Measurements from ENCODE around the gene UPF2.
"Not testable (repeated sequence)": the region's sequence is repeated elsewhere in the genome, so short reads cannot be mapped to it uniquely, and the experiment has no call there.

The UPF2 gene, protein sequence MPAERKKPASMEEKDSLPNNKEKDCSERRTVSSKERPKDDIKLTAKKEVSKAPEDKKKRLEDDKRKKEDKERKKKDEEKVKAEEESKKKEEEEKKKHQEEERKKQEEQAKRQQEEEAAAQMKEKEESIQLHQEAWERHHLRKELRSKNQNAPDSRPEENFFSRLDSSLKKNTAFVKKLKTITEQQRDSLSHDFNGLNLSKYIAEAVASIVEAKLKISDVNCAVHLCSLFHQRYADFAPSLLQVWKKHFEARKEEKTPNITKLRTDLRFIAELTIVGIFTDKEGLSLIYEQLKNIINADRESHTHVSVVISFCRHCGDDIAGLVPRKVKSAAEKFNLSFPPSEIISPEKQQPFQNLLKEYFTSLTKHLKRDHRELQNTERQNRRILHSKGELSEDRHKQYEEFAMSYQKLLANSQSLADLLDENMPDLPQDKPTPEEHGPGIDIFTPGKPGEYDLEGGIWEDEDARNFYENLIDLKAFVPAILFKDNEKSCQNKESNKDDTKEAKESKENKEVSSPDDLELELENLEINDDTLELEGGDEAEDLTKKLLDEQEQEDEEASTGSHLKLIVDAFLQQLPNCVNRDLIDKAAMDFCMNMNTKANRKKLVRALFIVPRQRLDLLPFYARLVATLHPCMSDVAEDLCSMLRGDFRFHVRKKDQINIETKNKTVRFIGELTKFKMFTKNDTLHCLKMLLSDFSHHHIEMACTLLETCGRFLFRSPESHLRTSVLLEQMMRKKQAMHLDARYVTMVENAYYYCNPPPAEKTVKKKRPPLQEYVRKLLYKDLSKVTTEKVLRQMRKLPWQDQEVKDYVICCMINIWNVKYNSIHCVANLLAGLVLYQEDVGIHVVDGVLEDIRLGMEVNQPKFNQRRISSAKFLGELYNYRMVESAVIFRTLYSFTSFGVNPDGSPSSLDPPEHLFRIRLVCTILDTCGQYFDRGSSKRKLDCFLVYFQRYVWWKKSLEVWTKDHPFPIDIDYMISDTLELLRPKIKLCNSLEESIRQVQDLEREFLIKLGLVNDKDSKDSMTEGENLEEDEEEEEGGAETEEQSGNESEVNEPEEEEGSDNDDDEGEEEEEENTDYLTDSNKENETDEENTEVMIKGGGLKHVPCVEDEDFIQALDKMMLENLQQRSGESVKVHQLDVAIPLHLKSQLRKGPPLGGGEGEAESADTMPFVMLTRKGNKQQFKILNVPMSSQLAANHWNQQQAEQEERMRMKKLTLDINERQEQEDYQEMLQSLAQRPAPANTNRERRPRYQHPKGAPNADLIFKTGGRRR

DNA sequence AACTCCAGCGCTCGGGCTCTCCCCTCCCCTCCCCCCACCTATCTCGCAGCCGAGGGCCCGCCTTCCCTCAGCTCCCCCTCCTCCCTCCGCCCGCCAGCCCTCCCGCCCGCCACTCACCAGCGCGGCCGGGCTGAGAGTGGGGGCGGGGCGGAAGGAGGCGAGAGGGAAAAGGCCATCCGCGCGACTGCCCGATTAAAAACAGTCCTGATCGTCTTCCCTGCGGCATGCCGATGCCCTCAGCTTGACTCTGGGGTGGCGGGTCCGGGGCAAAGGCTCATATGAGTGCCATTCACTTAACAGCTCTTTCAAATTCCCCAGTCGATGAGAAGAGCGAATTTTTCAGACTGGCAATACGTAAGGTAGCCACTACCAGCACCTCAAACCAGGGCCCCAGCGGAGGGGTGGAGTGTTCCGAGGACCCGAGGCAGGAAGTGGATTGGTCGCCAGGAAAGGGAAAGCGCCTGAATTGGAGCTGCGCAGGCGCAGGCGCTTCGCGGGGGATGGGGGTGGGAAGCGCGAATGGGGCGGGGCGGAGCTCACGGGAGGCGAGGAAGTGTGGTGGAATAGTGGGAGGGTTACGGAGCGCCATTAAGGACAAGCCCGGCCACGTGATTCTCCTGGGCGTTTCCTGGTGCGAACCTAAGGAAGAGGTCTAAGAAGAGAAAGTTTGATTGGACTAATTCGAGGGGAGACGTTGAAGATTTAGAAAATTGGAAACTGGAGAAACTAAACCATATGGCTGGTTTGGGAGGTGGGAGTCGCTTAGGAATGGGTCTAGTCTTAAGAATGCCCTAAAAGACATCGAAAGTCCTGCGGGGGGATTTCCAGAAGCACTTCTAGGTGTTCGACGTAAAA, at the start of gene UPF2:
UPF2 (minus strand) TSS at position 13 of the 855 bp plus-strand sequence. CDS start 7,386 bp downstream, outside the sequence.
- H3K4me1 Mint-ChIP-seq: peaks cover 29% of the 10 kb centered on the region
- peaks cover 16% of the 10 kb centered on the region for H3K36me3 Mint-ChIP-seq (ENCODE audit: insufficient read depth)
- DNase-seq (ENCODE audit: low spot score in 2 of 2) (peak; percentile 91 to 94), ATAC-seq (replicated peaks; ENCODE audit: extremely low read depth, poor library complexity, severe bottlenecking) (peak; percentile 85)
- H3K27ac Mint-ChIP-seq (ENCODE audit: low read depth): peak within 1 kb of the TSS; percentile 98
- no peaks in the 10 kb centered on the region for H3K27me3 Mint-ChIP-seq
- no peaks in the 10 kb centered on the region for H3K9me3 Mint-ChIP-seq
- H3K4me3 Mint-ChIP-seq: peak within 1 kb of the TSS; percentile 99

DNA sequence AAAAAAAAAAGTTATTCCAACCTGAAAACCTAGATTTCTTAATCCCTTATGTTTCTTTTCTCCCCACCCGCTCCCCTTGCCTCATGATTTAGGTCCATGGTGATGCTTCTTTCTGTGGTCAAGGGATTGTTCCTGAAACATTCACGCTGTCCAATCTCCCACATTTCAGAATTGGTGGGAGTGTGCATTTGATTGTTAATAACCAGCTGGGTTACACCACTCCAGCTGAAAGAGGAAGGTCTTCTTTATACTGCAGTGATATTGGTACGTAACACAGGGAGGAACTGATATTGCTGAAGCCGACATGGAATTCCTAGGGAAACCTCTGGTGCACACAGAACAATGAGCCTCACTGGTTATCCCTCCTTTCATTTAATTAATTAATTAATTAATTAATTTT, 48.8 kb upstream of the UPF2 start:
- Mint-ChIP-seq H3K4me3 (no peak overlapping the region), H3K27ac (ENCODE audit: low read depth) (no peak overlapping the region), H3K4me1 (no peaks in the 10 kb centered on the region), H3K27me3 (no peaks in the 10 kb centered on the region), H3K9me3 (no peaks in the 10 kb centered on the region), H3K36me3 (ENCODE audit: insufficient read depth) (peaks cover 43% of the 10 kb centered on the region)
- DNase-seq (ENCODE audit: low spot score in 2 of 2) (no peak), ATAC-seq (replicated peaks; ENCODE audit: extremely low read depth, poor library complexity, severe bottlenecking) (no peak)

DNA sequence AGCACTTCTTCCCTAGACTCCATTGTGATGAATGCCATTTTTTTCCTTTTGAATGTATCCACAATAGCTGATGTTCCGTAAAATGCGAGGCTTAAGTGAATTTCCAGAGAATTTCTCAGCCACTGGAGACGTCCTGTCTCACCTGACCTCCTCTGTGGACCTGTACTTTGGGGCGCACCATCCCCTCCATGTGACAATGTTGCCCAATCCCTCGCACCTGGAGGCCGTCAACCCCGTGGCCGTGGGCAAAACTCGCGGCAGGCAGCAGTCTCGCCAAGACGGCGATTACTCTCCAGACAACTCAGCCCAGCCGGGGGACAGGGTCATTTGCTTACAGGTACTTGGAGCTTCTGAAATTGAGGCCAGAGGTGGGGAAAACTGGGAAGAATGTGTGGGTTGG, 46.3 kb upstream of the UPF2 start:
- Mint-ChIP-seq H3K36me3 (ENCODE audit: insufficient read depth) (peaks cover 53% of the 10 kb centered on the region), H3K4me3 (no peak overlapping the region)

DNA sequence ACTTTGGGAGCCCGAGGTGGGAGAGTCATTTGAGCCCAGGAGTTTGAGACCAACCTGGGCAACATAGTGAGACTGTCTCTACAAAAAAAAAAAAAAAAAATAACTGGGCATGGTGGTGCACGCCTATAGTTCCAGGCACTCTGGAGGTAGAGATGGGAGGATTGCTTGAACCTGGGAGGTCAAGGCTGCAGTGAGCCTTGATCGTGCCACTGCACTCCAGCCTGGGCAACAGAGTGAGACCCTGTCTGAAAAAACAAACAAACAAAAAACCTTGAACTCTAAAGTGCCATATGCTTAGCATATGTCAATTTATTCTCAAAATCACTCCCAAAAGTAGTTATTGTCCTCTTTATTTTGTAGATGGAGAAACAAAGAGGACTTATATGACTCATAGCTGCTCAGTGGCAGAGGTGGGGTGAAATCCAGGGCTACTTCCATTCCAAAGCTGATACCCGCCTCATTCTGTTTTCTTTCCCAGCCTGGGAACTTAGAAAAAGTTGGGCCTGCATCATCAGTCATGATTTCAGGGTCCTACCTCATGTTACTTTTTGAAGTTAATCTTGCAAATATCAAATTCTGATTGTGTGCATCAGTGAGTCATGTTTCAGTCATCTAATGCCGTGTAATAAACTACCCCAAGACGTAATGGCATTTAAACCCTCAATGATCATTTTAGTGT, 39.4 kb upstream of the UPF2 start:
- Mint-ChIP-seq H3K27ac (ENCODE audit: low read depth) (no peak overlapping the region), H3K27me3 (no peaks in the 10 kb centered on the region), H3K4me3 (no peak overlapping the region), H3K9me3 (no peaks in the 10 kb centered on the region), H3K4me1 (peaks cover 8% of the 10 kb centered on the region), H3K36me3 (ENCODE audit: insufficient read depth) (peaks cover 27% of the 10 kb centered on the region)
- DNase-seq (ENCODE audit: low spot score in 2 of 2) (no peak), ATAC-seq (replicated peaks; ENCODE audit: extremely low read depth, poor library complexity, severe bottlenecking) (no peak)

More for the DNA sequence above, 46.3 kb upstream of the UPF2 start:
- Mint-ChIP-seq H3K27me3 (no peaks in the 10 kb centered on the region), H3K9me3 (no peaks in the 10 kb centered on the region), H3K27ac (ENCODE audit: low read depth) (no peak overlapping the region), H3K4me1 (no peaks in the 10 kb centered on the region)
- DNase-seq (ENCODE audit: low spot score in 2 of 2) (no peak), ATAC-seq (replicated peaks; ENCODE audit: extremely low read depth, poor library complexity, severe bottlenecking) (no peak)

DNA sequence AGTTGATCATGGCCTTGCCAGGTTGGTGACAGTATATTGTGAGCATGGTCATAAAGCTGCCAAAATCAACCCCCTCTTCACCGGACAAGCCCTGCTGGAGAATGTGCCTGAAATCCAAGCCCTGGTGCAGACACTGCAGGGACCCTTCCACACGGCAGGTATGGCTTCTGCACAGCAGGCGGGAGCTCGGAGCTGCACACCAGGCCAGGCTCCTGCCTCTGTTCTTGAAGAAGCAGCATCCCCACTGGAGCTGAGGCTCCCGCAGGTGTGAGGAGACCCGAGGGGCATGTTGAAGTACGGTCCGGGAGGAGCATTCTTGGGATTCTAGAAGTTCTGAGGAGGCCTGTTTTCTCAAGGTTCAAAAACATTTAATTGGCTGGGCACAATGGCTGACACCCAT, 38.9 kb upstream of the UPF2 start:
- Mint-ChIP-seq H3K36me3 (ENCODE audit: insufficient read depth) (peaks cover 25% of the 10 kb centered on the region), H3K4me1 (peaks cover 8% of the 10 kb centered on the region), H3K27ac (ENCODE audit: low read depth) (no peak overlapping the region), H3K4me3 (no peak overlapping the region), H3K27me3 (no peaks in the 10 kb centered on the region), H3K9me3 (no peaks in the 10 kb centered on the region)
- no peak for DNase-seq (ENCODE audit: low spot score in 2 of 2)
- ATAC-seq (replicated peaks; ENCODE audit: extremely low read depth, poor library complexity, severe bottlenecking): no peak

DNA sequence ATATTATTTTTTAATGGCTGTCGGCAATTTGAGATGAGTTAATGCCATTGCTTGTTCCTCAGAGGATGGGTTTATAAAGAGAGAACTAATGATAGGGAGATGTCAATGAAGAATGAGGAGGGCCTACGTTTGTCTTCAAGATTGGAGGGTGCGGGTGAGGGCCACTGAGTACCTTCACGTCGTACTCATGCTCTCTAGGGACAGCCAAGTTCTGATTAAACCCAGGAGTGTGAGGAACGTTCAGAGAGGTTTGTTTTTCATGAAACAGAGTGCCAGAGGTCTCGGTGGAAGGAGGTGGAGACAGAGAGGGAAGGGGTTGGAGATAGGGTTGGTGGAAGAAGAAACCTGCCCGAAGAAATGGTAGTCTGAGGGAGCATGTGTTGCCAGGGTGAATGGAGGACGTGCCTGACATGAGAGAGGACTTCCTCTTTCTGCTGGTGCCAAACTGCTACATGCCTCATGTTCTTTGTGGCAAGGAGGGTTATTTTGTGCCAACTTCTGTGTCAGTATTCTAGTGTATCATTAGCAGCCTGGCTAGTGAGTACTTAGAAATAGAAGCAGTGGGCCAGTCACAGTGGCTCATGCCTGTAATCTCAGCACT, 35.1 kb upstream of the UPF2 start:
- ATAC-seq (replicated peaks; ENCODE audit: extremely low read depth, poor library complexity, severe bottlenecking) (no peak), DNase-seq (ENCODE audit: low spot score in 2 of 2) (no peak)
- H3K27me3 Mint-ChIP-seq: no peaks in the 10 kb centered on the region
- no peak overlapping the region for H3K4me3 Mint-ChIP-seq
- H3K9me3 Mint-ChIP-seq: no peaks in the 10 kb centered on the region
- peaks cover 8% of the 10 kb centered on the region for H3K4me1 Mint-ChIP-seq
- peak overlapping the region; percentile 12 for H3K27ac Mint-ChIP-seq (ENCODE audit: low read depth)
- H3K36me3 Mint-ChIP-seq (ENCODE audit: insufficient read depth): peaks cover 7% of the 10 kb centered on the region

DNA sequence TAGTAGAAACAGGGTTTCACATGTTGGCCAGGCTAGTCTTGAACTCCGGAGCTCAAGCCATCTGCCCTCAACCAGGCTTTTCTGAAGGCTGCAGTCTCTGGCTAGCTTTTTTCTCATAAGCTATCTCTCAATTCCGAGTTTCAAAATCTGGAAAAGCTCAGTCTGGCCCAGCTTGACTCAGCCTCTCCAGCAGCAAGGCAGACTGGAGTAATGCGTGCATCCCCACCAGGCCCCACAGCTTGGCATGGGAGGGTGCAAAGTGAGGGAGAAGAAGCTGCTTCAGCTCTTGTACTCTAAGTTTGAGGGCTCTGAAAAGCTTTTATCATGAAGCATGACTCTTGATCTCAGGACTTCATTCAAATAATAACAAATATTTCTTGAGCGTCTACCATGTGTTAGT, 30.9 kb upstream of the UPF2 start:
- H3K4me1 Mint-ChIP-seq: peaks cover 15% of the 10 kb centered on the region
- no peaks in the 10 kb centered on the region for H3K9me3 Mint-ChIP-seq
- H3K4me3 Mint-ChIP-seq: no peak overlapping the region
- DNase-seq (ENCODE audit: low spot score in 2 of 2): no peak
- no peak for ATAC-seq (replicated peaks; ENCODE audit: extremely low read depth, poor library complexity, severe bottlenecking)
- H3K27me3 Mint-ChIP-seq: no peaks in the 10 kb centered on the region
- H3K36me3 Mint-ChIP-seq (ENCODE audit: insufficient read depth): peaks cover under 1% of the 10 kb centered on the region
- H3K27ac Mint-ChIP-seq (ENCODE audit: low read depth): no peak overlapping the region

DNA sequence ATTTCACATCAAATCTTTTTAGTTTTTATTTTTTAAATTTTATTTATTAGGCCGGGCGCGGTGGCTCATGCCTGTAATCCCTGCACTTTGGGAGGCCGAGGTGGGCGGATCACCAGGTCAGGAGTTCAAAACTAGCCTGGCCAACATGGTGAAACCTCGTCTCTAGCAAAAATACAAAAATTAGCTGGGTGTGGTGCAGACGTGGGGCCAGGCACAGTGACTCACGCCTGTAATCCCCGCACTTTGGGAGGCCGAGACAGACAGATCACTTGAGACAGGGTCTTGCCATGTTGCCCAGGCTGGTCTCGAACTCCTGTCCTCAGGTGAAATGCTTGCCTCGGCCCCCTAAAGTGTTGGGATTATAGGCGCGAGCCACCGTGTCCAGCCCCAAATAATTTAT, 28.8 kb upstream of the UPF2 start:
- H3K4me1 Mint-ChIP-seq; H3K9me3 Mint-ChIP-seq; H3K36me3 Mint-ChIP-seq (ENCODE audit: insufficient read depth); H3K27ac Mint-ChIP-seq (ENCODE audit: low read depth); H3K4me3 Mint-ChIP-seq; ATAC-seq (replicated peaks; ENCODE audit: extremely low read depth, poor library complexity, severe bottlenecking); H3K27me3 Mint-ChIP-seq; DNase-seq (ENCODE audit: low spot score in 2 of 2): not testable (repeated sequence)

DNA sequence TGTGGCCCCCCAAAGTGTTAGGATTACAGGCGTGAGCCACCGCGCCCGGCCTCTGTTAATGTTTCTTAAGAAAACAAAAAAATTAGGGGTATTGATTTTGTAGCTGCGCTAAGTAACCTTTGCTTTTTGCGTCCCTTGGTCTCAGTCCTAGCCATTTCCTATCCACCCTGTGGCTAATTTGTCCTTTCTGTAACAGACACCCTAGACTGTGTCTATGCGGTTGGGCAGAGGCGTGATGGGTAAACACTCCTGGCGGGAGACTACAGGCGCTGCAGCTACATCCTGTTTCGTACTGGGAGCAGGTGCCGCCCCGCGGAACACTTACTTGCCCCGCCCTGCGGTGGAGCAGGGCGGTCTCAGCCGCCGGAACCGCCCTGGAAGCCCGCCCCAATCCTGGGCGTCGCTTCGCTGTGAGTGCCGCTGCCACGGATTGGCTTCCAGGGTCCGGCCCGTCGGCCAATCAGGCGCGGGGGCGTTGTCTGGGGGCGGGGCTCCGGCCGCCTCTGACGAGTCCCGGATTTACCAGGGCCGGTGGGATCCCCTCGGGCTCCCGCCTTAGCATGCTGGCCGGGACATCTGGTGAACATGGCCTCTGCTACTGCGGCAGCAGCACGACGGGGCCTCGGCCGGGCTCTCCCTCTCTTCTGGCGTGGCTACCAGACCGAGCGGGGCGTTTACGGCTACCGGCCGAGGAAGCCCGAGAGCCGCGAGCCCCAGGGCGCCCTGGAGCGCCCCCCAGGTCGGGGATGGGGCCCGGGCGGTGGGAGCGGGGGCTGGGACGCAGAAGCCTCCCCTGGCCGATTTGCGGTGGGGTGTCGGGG, 26.1 kb upstream of the UPF2 start, which contains the start of gene DHTKD1:
DHTKD1 (plus strand) TSS at position 506 of the 821 bp plus-strand sequence; CDS start at position 586, 80 bp downstream.
- H3K9me3 Mint-ChIP-seq: no peaks in the 10 kb centered on the region
- ATAC-seq (replicated peaks; ENCODE audit: extremely low read depth, poor library complexity, severe bottlenecking): peak; percentile 98
- no peaks in the 10 kb centered on the region for H3K27me3 Mint-ChIP-seq
- peak within 1 kb of the TSS; percentile 80 for H3K27ac Mint-ChIP-seq (ENCODE audit: low read depth)
- no peaks in the 10 kb centered on the region for H3K36me3 Mint-ChIP-seq (ENCODE audit: insufficient read depth)
- DNase-seq (ENCODE audit: low spot score in 2 of 2): peak; percentile 97 to 98
- H3K4me1 Mint-ChIP-seq: peaks cover 7% of the 10 kb centered on the region
- peak within 1 kb of the TSS; percentile 74 for H3K4me3 Mint-ChIP-seq

DNA sequence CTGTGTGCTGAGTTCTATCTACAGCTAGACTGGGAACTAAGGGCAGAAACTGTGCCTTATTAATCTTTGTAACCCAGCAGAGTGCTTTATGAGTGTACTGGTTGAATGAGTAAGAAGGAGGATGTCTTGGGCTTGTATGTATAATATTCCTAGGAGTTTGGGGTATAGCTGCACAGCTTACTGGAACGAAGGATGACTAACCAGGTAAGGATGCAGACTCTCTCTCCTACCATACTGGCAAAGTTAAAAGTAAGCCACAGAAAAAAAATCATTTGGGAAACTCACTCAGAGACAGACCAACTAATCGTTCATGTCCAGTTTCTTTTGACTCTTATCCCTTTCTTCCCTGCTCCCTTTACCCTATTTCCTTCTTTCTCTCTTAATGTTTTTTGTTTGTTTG, 24.7 kb upstream of the UPF2 start:
- no peaks in the 10 kb centered on the region for H3K27me3 Mint-ChIP-seq
- H3K36me3 Mint-ChIP-seq (ENCODE audit: insufficient read depth): no peaks in the 10 kb centered on the region
- peaks cover 7% of the 10 kb centered on the region for H3K4me1 Mint-ChIP-seq
- no peak overlapping the region for H3K4me3 Mint-ChIP-seq
- peak overlapping the region; percentile 35 for H3K27ac Mint-ChIP-seq (ENCODE audit: low read depth)
- DNase-seq (ENCODE audit: low spot score in 2 of 2) (no peak), ATAC-seq (replicated peaks; ENCODE audit: extremely low read depth, poor library complexity, severe bottlenecking) (no peak)
- H3K9me3 Mint-ChIP-seq: no peaks in the 10 kb centered on the region

All from central memory CD8-positive, alpha-beta T cell (primary cell).